HG02884 (cell line): ENCODE measurements around the gene CCDC137.
"Not testable (repeated sequence)": the region's sequence is repeated elsewhere in the genome, so short reads cannot be mapped to it uniquely, and the experiment has no call there.

Experiments
- ATAC-seq: cut with Tn5 transposase; IDR thresholded peaks from one replicate; pipeline ENCODE4 v1.9.1; 2021; ENCODE audit warnings: mild to moderate bottlenecking, moderate library complexity; ENCODE audit not compliant: unreplicated experiment

Gene CCDC137

GRCh38 chr17:81648707-81649085, 17.8 kb upstream of the CCDC137 start:
- ATAC-seq: no peak

DNA sequence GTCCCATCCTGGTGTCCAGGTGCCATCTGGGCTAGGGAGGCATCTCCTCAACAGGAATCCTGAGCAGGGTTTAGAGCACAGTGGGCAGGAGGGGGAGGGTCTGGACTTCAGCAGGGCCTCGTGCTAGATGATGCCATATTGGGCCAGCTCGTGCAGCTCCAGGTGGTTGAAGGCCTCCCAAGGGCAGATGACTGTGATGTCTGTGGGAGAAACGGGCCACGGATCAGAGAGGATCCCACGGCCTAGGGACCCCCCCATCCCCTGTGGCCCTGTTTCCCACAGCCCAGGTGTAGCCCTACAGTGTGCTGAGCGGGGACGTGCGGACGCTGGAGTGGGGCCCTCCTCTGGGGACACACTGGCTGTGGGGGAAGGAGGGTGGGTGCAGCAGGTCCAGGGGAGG, 15.6 kb upstream of the CCDC137 start:
- ATAC-seq: no peak

GRCh38 chr17:81651692-81652091, 14.8 kb upstream of the CCDC137 start:
- no peak for ATAC-seq

DNA sequence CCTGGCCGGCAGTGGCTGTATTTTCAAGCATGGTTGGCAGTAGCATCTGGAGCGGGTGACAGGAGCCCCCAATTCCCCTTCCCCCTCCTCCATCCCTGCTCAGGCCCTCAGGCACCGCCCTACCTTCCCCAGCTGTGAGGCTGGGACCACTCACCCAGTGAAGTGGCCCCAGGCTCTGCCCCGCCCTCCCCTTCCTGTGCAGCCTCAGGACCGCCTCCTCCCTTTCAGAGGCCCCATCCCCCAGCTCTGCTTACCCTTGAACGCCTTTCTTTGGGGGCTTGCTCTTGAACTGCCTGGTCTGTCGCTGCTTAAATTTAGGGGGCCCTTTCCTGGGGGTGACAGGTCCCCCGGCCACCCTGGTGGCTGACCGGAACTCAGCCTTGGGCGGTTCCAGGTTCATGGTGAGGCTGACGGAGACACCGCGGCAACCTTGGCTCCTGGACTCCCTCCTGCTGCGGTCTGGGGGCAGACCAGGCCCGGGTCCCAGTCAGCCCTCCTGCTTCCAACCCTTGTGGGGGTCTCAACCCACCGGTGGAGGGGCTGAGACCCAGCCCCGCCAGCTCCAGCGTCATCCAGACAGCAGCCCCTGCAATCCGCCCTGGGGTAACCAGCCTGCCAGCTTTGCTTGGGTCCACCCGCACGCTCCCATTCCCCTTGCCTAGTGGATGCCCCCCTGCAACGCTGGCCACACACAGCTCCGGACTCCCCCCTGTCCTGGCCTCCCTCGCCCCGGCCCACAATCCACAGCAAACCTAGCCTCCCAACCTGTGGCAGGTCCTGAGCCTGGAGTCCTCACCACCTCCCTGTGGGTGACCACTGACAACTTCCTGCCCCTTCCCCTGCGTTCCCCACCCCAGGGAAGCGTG, 13.4 kb upstream of the CCDC137 start:
- no peak for ATAC-seq

DNA sequence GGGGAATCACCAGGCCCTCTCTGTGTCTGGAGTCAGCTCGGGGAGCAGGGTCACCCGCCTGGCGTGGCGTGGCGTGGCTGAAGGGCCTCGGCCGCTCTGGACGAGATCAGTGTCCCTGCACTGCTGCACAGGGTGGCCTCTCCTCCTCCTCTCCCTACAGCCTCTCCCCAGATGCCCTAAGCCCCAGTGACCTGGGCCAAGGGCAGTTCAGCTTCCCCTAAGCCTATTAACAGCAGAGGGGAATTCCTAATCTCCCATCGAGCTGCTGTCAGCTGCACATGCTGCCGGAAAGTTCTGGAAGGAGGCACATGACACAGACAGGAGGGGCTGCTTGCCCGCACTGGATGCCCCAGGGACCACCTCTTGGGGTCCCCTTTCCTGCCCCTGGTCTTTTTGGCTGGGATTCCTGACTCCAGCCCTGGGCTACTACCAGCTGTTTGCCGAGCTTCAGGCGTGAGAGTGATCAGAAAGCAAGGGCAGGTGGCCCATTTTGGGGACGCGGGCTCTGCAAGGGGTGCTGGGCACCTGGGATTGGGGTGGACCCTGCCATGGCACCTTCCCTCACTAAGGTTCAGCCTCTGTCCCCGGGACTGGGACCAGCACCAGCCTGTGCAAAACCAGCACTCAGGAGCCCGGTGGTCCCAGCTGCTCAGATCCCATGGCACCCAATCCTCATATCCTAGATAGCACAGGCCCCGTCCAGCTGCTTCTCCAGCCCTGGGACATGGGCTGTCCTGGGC, 11.0 kb upstream of the CCDC137 start:
- no peak for ATAC-seq

DNA sequence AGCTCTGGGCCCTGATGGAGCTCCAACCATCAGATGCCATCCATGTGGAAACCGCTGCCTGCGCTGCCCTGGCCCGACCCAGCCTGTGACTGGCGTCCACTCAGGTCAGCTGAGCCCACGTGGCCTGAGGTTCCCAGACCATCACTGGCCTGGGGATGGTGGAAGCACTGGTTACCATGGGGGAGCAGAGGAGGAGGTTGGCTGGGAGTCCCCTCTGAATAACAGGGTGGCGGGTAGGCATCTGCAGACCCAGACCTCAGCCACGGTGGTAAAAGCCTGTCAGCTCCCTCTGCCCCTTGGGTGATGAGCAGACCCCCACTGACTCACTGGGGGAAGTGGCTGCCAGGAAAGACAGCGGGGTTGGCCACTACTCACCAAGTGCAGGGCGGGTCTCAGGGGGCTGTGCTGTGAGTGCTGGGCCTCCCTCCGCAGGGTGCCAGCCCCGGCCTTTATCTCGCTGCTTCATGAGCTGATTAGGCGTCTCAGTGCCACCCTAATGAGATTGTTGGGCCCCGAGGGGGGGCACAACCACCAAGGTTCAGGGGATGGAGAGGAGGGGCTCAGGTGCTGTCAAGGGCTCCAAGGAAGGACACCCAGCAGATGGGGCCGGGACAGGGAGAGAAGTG, 10.3 kb upstream of the CCDC137 start, which contains the start of gene PDE6G:
PDE6G (minus strand) TSS at position 425 of the 626 bp plus-strand sequence. CDS start 3,237 bp downstream, outside the sequence.
- ATAC-seq: no peak

DNA sequence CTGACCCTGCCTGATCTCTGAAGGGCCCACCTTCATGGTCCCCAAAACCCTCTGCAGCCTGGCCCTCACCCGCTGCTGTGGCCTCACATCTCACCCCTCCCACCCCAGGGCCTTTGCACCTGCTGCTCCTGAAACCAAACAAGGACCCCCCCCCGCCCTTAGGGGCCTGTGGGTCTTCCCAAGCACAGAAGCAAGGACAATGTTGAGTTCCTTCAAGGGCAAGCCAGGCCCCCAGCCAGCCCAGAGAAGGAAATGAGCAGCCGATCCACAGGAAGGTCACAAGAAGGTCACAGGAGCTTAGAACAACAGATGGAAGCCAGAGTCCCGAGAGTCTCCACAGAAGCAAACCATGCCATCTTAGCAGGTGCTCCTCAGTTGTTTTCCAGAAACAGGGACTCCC, 9.7 kb upstream of the CCDC137 start:
- ATAC-seq: no peak

- no peak for ATAC-seq
Observed at GRCh38 chr17:81659038-81659437, 7.5 kb upstream of the CCDC137 start.

GRCh38 chr17:81660441-81660840, 6.1 kb upstream of the CCDC137 start:
- no peak for ATAC-seq

- no peak for ATAC-seq
Observed at GRCh38 chr17:81662002-81662401, 4.5 kb upstream of the CCDC137 start.

DNA sequence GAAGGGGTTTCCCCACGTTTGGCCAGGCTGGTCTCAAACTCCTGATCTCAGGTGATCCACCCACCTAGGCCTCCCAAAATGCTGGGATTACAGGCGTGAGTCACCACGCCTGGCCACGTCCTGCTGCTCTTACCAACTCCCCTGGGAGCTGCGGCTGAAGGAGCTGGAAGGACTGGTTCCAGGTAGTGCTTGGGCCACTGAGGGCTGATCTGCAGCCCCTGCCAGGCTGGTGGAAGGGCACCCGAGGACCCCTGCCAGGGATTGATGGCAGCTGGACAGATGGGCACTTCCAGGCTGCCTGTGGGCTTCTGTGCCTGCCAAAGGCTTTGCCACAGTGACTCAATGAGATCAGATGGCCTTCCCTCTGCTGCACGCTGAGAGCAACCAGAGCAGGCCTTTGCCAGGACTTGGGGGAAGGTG, 2.5 kb upstream of the CCDC137 start:
- no peak for ATAC-seq

- ATAC-seq: no peak
Observed at GRCh38 chr17:81665205-81666091, 1.1 kb upstream of the CCDC137 start.

DNA sequence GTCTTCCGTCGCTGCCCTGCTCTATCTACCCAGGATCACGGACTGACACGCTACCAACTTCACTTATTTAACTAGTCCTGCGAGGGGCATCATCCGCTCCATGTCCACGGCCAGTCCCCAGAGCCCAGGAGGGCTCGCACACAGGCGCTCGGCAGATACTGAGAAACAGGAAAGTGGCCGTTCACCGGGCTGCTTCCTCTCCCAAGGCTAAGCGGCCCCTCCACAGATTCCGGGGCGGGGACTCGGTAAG, 520 bp upstream of the CCDC137 start:
- peak; percentile 19 for ATAC-seq

GRCh38 chr17:81667754-81668153, 1.2 kb downstream of the CCDC137 start:
- ATAC-seq: no peak

DNA sequence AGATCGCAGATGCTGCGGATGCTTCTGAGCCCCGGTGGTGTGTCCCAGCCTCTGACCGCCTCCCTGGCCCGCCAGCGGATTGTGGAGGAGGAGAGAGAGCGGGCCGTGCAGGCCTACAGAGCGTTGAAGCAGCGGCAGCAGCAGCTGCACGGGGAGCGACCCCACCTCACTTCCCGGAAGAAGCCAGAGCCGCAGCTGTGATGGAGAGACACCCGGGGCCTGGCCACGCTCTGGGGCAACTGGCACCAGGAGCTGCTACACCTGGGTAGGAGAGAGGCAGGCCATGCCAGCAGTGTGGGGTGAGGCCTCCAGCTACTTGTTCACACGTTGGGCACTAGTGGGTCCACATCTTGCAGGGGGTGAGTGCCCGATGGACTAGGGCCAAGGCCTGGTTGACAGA, 6.0 kb downstream of the CCDC137 start:
- no peak for ATAC-seq

DNA sequence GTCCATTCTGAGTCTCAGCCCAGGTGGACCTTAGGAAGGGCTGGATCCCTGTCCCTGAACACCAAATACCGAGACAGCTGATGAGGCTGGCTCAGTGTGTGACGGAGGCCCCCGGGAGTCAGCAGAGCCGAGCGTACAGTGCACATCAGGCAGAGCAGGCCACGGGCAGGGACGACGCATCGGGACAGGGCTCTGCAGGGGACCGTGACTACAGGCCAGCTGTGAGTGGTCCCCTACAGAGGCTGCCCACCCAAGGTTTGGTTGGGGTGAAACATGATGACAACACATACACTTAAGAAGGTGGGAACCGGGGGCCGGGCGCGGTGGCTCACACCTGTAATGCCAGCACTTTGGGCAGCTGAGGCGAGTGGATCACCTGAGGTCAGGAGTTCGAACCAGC, 6.4 kb downstream of the CCDC137 start:
- ATAC-seq: no peak

DNA sequence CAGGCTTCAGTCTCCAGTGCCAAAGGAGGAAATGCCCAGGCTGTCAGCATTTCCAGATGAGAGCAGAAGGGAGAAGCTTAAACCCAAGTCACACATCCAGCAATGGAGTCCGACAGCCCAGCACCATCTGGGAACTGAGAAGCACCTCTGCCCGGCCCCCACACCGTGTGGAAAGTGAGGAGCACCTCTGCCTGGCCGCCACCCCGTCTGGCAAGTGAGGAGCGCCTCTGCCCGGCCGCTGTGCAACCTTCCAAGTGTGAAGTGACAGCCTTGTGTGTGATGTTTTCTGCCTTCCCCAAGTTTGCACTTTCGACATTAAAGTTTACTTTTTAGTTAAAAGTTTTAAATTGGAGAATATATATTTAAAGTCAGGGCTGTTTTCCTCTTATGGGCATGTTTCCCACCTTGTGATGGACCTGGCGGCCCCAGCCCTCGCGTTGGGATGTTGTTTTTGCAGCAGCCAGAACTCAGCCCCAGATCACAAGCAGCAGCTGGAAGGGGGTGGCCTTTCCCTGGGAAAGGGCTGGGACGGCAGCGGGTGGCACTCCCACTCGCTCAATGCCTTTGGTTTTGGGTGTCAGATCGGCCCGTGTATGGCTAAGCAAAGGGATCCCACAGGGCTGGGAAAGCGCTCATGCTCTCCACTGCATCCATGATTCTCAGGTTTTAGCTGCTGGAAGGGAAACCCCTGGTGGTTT, 7.2 kb downstream of the CCDC137 start:
- ATAC-seq: no peak

DNA sequence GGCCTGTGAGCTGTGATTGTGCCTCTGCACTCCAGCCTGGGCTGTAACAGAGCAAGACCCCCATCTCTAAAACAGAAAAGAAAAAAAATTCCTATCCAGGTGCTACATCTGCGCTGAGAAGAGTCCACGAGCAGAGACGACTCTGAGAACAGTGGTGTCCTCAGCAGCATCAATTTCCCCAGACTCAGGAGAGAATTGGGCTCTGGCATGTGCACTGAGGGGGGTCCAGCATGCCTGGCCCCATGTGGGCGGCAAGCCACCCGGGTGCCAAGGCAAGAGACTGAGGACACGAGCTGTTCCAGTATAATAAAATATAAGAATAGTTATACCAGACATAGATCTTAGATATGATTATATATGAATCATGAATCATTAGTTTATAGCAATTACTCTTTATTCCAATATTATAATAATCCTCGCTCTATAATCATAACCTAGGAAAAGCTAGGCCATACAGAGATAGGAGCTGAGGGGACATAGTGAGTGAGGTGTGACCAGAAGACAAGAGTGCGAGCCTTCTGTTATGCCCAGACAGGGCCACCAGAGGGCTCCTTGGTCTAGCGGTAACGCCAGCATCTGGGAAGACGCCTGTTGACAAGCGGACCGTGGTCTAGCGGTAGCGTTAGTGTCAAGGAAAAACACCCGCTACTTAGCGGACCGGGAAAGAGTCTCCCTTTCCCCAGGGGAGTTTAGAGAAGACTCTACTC, 9.1 kb downstream of the CCDC137 start:
- not testable (repeated sequence) for ATAC-seq

DNA sequence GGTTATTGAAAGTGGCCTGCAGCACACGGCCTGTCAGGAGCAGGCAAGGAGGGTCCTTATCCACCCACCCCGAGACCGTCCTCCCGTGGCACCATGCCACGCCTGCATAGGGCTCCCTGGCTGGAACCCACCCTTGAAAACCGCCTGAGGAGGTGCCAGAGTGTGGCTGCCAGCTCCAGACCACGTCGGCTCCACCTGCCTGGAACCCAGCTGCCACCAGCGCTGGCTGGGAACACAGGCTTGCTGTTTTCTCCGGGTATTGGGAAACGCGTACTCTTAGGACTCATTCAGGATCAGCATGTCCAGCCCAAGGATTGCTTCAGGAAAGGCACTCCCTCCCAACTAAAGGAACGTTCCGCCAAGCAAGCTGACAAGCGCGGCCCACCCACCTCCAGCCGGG, 10.4 kb downstream of the CCDC137 start:
- ATAC-seq: no peak

- ATAC-seq: no peak
Observed at GRCh38 chr17:81680150-81680549, 13.6 kb downstream of the CCDC137 start.
